ENCODE results near the gene ZNF217. TPM values are rescaled to one million over a fixed set of nuclear protein-coding genes. Genes with fewer than 3 reads are reported as not detected.

Gene ZNF217
- total RNA-seq, 6 donors from 2014 or later: 18.7 to 38.4 (median 33.9) TPM

DNA sequence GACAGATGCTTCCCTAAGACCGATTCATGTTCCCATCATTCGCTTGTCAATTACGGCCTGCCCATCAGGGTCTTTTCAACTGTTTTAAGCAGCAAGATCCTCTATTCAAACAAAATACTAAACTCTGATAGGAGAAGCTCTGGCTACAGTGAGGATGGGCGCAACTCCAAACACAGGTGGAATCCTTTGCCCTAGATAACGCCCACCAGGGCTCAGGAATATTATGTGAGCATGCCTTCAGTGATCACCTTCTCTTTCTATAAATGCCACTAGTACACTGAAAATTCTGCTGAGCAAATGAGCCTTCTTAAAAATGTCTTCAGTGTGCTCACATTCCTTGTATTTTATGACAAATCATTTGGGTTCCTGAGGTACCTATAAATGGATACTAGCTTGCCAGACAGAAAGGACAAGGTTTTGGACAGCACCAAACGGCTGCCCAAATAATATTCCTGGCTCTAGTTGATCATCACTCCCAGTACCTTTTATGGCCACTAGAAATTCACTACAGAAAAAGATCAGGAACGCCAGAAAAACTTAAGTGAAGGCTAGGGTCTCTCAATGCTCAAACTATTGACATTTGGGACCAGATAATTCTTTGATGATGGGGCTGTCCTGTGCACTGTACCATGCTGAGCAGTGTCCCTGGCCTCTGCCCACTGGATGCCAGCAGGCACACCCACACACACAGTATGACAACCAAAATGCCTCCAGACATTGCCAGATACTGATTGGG, 13.1 kb downstream of the ZNF217 start:
- no peaks in the 10 kb centered on the region for H3K27me3 ChIP-seq
- no peaks in the 10 kb centered on the region for H3K9me3 ChIP-seq
- peak overlapping the region; percentile 69 to 86 (median 82) for H3K27ac ChIP-seq
- DNase-seq (peak in 1 of 2 donors; percentile 18), ATAC-seq (ENCODE audit: low FRiP score in 2 of 2) (no peak)
- peaks cover 47 to 61% (median 56%) of the 10 kb centered on the region in 4 donors for H3K4me1 ChIP-seq
- peaks cover 7 to 50% (median 27%) of the 10 kb centered on the region in 4 donors for H3K36me3 ChIP-seq
- WGBS, 2 donors: 69 to 79% methylated on average over 6 to 7 of the region's 7 CpGs
- peak overlapping the region in 2 of 4 donors; percentile 1 to 21 for H3K4me3 ChIP-seq
- TF ChIP-seq, protein P1, sequence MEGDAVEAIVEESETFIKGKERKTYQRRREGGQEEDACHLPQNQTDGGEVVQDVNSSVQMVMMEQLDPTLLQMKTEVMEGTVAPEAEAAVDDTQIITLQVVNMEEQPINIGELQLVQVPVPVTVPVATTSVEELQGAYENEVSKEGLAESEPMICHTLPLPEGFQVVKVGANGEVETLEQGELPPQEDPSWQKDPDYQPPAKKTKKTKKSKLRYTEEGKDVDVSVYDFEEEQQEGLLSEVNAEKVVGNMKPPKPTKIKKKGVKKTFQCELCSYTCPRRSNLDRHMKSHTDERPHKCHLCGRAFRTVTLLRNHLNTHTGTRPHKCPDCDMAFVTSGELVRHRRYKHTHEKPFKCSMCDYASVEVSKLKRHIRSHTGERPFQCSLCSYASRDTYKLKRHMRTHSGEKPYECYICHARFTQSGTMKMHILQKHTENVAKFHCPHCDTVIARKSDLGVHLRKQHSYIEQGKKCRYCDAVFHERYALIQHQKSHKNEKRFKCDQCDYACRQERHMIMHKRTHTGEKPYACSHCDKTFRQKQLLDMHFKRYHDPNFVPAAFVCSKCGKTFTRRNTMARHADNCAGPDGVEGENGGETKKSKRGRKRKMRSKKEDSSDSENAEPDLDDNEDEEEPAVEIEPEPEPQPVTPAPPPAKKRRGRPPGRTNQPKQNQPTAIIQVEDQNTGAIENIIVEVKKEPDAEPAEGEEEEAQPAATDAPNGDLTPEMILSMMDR (IDR thresholded peaks at IDR 0.05): peak in 3 of 6 experiments; percentile 14 to 33 (median 25)
- TF ChIP-seq POLR2AphosphoS5 (IDR thresholded peaks at IDR 0.05): no peak

DNA sequence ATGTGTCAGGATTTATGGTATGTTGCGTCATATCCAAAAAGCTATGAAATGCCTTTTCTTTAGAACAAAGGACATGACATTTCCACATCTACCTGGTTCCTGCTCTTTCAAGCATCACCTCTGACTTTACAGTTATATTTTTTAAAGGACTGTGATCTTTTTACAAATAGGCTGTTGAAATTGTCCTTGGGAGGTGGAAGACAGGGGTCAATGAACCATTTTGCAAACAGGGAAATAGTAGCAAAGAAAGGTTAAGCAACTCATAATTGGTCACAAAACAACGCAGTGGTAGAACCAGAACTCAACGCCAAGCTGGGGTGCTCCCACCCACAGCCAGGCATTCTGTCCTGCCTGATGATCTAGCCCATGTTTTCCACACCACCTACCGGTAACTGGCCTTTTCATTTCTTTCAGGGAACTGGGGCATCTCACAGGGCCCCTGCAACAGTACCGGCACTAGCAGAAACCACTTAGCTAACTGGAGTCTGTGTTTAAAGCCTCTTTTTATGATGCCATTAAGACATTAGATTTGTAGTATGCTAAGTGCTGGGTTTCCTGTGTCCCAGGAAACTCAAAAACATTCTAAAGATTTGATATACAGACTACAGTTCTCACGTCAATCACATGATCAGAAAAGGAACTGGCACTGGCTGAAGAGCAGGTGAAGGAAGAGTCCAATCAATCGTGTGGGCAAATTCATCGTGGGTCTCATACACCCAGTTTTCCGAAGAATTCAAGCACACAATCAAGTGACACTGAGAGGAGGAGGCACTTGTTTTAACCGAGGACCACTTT, 13.9 kb downstream of the ZNF217 start:
- Histone ChIP-seq H3K4me3 (peak overlapping the region in 2 of 4 donors; percentile 1 to 21), H3K27ac (peak overlapping the region; percentile 69 to 86 (median 82)), H3K27me3 (no peaks in the 10 kb centered on the region), H3K4me1 (peaks cover 41 to 58% (median 50%) of the 10 kb centered on the region in 4 donors), H3K9me3 (no peaks in the 10 kb centered on the region), H3K36me3 (peaks cover 10 to 58% (median 35%) of the 10 kb centered on the region in 4 donors)
- TF ChIP-seq POLR2AphosphoS5 (IDR thresholded peaks at IDR 0.05) (no peak), POLR2A (IDR thresholded peaks at IDR 0.05) (peak in 1 of 4 donors; percentile 19), EP300 (IDR thresholded peaks at IDR 0.05) (no peak)
- TF ChIP-seq, protein P1 (IDR thresholded peaks at IDR 0.05): peak in 1 of 6 experiments; percentile 6
- DNase-seq (peak in 1 of 2 donors; percentile 36), ATAC-seq (ENCODE audit: low FRiP score in 2 of 2) (peak in 1 of 2 donors; percentile 63)
- WGBS, 2 donors: 38 to 39% methylated on average over 10 of the region's 10 CpGs

DNA sequence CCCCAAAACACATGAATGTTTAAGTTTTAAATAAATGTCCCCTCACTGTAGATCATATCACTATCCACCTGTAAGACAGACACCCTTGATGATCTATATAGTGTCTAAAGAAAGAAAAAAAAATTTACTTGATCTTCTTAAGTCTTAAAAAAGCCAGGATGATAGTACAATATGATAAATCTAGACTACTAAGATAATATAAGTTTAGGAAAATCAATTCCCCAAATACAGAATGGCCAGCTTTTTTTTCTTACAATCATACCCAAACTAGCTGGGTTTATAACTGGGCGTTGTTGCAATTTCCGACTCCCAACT, 14.4 kb downstream of the ZNF217 start:
- DNase-seq (no peak), ATAC-seq (ENCODE audit: low FRiP score in 2 of 2) (peak in 1 of 2 donors; percentile 71)
- H3K9me3 ChIP-seq: no peaks in the 10 kb centered on the region
- WGBS, 2 donors: 38 to 42% methylated on average over 2 of the region's 2 CpGs
- peak overlapping the region in 2 of 4 donors; percentile 1 to 21 for H3K4me3 ChIP-seq
- peaks cover 11 to 63% (median 39%) of the 10 kb centered on the region in 4 donors for H3K36me3 ChIP-seq
- TF ChIP-seq POLR2AphosphoS5 (IDR thresholded peaks at IDR 0.05) (no peak), POLR2A (IDR thresholded peaks at IDR 0.05) (no peak), EP300 (IDR thresholded peaks at IDR 0.05) (no peak)
- TF ChIP-seq, protein P1 (IDR thresholded peaks at IDR 0.05): no peak
- H3K4me1 ChIP-seq: peaks cover 41 to 58% (median 49%) of the 10 kb centered on the region in 4 donors
- peak overlapping the region; percentile 69 to 86 (median 82) for H3K27ac ChIP-seq
- no peaks in the 10 kb centered on the region for H3K27me3 ChIP-seq

DNA sequence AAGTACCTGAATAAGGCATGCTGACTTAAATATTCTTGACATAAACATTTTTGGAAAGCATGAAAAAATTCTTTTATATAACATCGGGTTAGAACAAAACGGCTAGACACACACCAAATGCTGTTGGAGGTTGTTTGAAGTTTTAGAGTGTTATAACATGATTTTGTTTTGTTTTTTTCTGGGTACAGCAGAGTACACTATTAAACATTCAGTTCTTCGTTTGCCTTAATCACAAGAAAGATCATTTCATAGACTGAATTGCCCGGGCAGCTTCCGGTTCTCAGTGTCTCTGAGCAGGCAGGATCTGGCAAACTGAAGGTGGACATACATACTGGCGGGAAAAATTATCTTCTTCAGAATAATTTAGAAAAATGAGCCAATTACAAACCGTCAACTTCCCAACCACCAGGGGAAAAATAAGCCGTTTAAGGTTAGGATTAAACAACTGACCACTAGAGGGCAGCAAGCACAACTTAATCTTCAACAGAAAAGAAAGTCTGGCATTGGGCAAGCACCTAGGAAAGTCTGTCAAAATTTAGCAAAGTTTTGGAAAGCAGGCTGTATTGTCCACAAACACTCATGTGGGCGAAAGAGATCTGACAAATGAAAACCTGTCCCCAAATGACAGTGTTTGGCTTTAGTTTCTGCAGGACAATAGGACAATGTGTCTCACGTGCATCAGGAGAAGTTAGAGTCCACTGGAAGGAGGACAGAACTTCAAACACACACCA, 15.0 kb downstream of the ZNF217 start:
- Histone ChIP-seq H3K36me3 (peaks cover 11 to 69% (median 43%) of the 10 kb centered on the region in 4 donors), H3K4me3 (peak overlapping the region in 2 of 4 donors; percentile 1 to 21), H3K27me3 (no peaks in the 10 kb centered on the region), H3K4me1 (peaks cover 41 to 53% (median 45%) of the 10 kb centered on the region in 4 donors), H3K27ac (peak overlapping the region; percentile 69 to 86 (median 82)), H3K9me3 (no peaks in the 10 kb centered on the region)
- TF ChIP-seq, protein P1 (IDR thresholded peaks at IDR 0.05): peak; percentile 73 to 96 (median 92)
- TF ChIP-seq POLR2A (IDR thresholded peaks at IDR 0.05): no peak
- 14 to 15% methylated on average over 10 of the region's 10 CpGs for WGBS, 2 donors
- ATAC-seq (ENCODE audit: low FRiP score in 2 of 2): peak; percentile 74 to 87
- DNase-seq: peak in 1 of 2 donors; percentile 46

Data from upper lobe of left lung (tissue), 6 donors.